AG08395 (cell line): ENCODE data around the gene KATNIP.

Source experiments
- DNase-seq: peaks from one replicate; pipeline ENCODE4 v3.0.0; 2012; ENCODE audit warnings: mixed read lengths, low spot score

Gene KATNIP

GRCh38 chr16:27549746-27550581 is at the start of gene KATNIP, which contains the start of gene GTF3C1:
TSS of gene KATNIP (plus strand) at chr16:27550144. CDS start at chr16:27550171, 27 bp downstream.
TSS of gene GTF3C1 (minus strand) at chr16:27549913. CDS start at chr16:27549890, 23 bp downstream.
- peak; percentile 100 for DNase-seq

- DNase-seq, result no peak
Measured at GRCh38 chr16:27500801-27501200, 49.1 kb upstream of the KATNIP start.

GRCh38 chr16:27503662-27504061 is 46.3 kb upstream of the KATNIP start:
- DNase-seq, result no peak

GRCh38 chr16:27505297-27506236 is 44.4 kb upstream of the KATNIP start:
- DNase-seq, result no peak

- DNase-seq, result no peak
Measured at GRCh38 chr16:27506771-27507170, 43.2 kb upstream of the KATNIP start.

GRCh38 chr16:27508476-27508875 is 41.5 kb upstream of the KATNIP start:
- no peak for DNase-seq

- DNase-seq, result no peak
Measured at GRCh38 chr16:27511657-27512448, 38.1 kb upstream of the KATNIP start.

GRCh38 chr16:27514806-27515205 is 35.1 kb upstream of the KATNIP start:
- no peak for DNase-seq

- DNase-seq, result peak; percentile 52
Measured at GRCh38 chr16:27515874-27516353, 34.0 kb upstream of the KATNIP start.

GRCh38 chr16:27516365-27516764 is 33.6 kb upstream of the KATNIP start:
- DNase-seq, result no peak

GRCh38 chr16:27517664-27518063 is 32.3 kb upstream of the KATNIP start:
- no peak for DNase-seq

GRCh38 chr16:27518226-27518625 is 31.7 kb upstream of the KATNIP start:
- DNase-seq, result no peak

- DNase-seq, result no peak
Measured at GRCh38 chr16:27520982-27521673, 28.8 kb upstream of the KATNIP start.

GRCh38 chr16:27522173-27522707 is 27.7 kb upstream of the KATNIP start:
- DNase-seq, result no peak

- no peak for DNase-seq
Measured at GRCh38 chr16:27526180-27526579, 23.8 kb upstream of the KATNIP start.

GRCh38 chr16:27528294-27528693 is 21.6 kb upstream of the KATNIP start:
- no peak for DNase-seq

- DNase-seq, result peak; percentile 69
Measured at GRCh38 chr16:27529962-27530361, 20.0 kb upstream of the KATNIP start.

- DNase-seq, result no peak
Measured at GRCh38 chr16:27531186-27531585, 18.8 kb upstream of the KATNIP start.

GRCh38 chr16:27531826-27532800 is 17.8 kb upstream of the KATNIP start:
- DNase-seq, result no peak

GRCh38 chr16:27534256-27534655 is 15.7 kb upstream of the KATNIP start:
- DNase-seq, result no peak
